ENCODE data around the gene FAM3C. TPM values are rescaled to one million over a fixed set of nuclear protein-coding genes. Genes with fewer than 3 reads are reported as not detected.

FAM3C gene
- total RNA-seq, 2 donors from 2014 or later = 46.3 to 57.7 TPM

- DNase-seq = peak; percentile 22
- H3K27me3 ChIP-seq = no peaks in the 10 kb centered on the region
- H3K36me3 ChIP-seq = no peaks in the 10 kb centered on the region
- intact Hi-C loops (cut with DNase I) = no loop called here
- peaks cover 5% of the 10 kb centered on the region for H3K4me1 ChIP-seq
- peak overlapping the region; percentile 30 for H3K27ac ChIP-seq
- TF ChIP-seq CTCF (IDR thresholded peaks at IDR 0.05) = no peak
- H3K9me3 ChIP-seq = no peaks in the 10 kb centered on the region
- peak overlapping the region in 1 of 2 donors; percentile 28 for H3K9ac ChIP-seq (ENCODE audit: low read depth in 2 of 2, low read length in 2 of 2)
- H3K4me3 ChIP-seq = no peak overlapping the region
These were observed 82.8 kb downstream of the FAM3C start for GRCh38 chr7:121313220-121313792.

- Histone ChIP-seq H3K9me3 (no peaks in the 10 kb centered on the region), H3K27me3 (no peaks in the 10 kb centered on the region), H3K9ac (ENCODE audit: low read depth in 2 of 2, low read length in 2 of 2) (no peak overlapping the region), H3K4me1 (no peaks in the 10 kb centered on the region), H3K36me3 (no peaks in the 10 kb centered on the region), H3K4me3 (no peak overlapping the region), H3K27ac (no peak overlapping the region)
- TF ChIP-seq CTCF (IDR thresholded peaks at IDR 0.05) = no peak
- DNase-seq = no peak
- intact Hi-C loops (cut with DNase I) = no loop called here
These were observed 89.0 kb downstream of the FAM3C start for GRCh38 chr7:121307021-121307574.

- Histone ChIP-seq H3K27ac (no peak overlapping the region), H3K4me3 (no peak overlapping the region), H3K36me3 (no peaks in the 10 kb centered on the region), H3K9ac (ENCODE audit: low read depth in 2 of 2, low read length in 2 of 2) (no peak overlapping the region), H3K27me3 (no peaks in the 10 kb centered on the region), H3K9me3 (no peaks in the 10 kb centered on the region), H3K4me1 (no peaks in the 10 kb centered on the region)
- DNase-seq = no peak
- no peak for TF ChIP-seq CTCF (IDR thresholded peaks at IDR 0.05)
- intact Hi-C loops (cut with DNase I) = no loop called here
These were observed 89.5 kb downstream of the FAM3C start for GRCh38 chr7:121306565-121306964.

- no peak overlapping the region for H3K27ac ChIP-seq
- no peaks in the 10 kb centered on the region for H3K4me1 ChIP-seq
- no peaks in the 10 kb centered on the region for H3K36me3 ChIP-seq
- H3K9me3 ChIP-seq = no peaks in the 10 kb centered on the region
- intact Hi-C loops (cut with DNase I) = no loop called here
- TF ChIP-seq CTCF (IDR thresholded peaks at IDR 0.05) = no peak
- DNase-seq = no peak
- no peaks in the 10 kb centered on the region for H3K27me3 ChIP-seq
- no peak overlapping the region for H3K9ac ChIP-seq (ENCODE audit: low read depth in 2 of 2, low read length in 2 of 2)
- H3K4me3 ChIP-seq = no peak overlapping the region
These were observed 91.0 kb downstream of the FAM3C start for GRCh38 chr7:121305109-121305508.

- H3K27me3 ChIP-seq = no peaks in the 10 kb centered on the region
- no peak for DNase-seq
- H3K4me1 ChIP-seq = no peaks in the 10 kb centered on the region
- no peaks in the 10 kb centered on the region for H3K9me3 ChIP-seq
- no peak overlapping the region for H3K9ac ChIP-seq (ENCODE audit: low read depth in 2 of 2, low read length in 2 of 2)
- no peak for TF ChIP-seq CTCF (IDR thresholded peaks at IDR 0.05)
- no peak overlapping the region for H3K4me3 ChIP-seq
- no peaks in the 10 kb centered on the region for H3K36me3 ChIP-seq
- no peak overlapping the region for H3K27ac ChIP-seq
- intact Hi-C loops (cut with DNase I) = no loop called here
These were observed 91.9 kb downstream of the FAM3C start for GRCh38 chr7:121304102-121304658.
